ENCODE data around the gene MPP4. TPM values are rescaled to one million over a fixed set of nuclear protein-coding genes. Genes with fewer than 3 reads are reported as not detected.

The MPP4 gene
- total and polyA plus RNA-seq, 9 of the 15 experiments (the other 6 are each of a cell fraction or from before 2014, with no cell fraction given): 0.03 to 0.08 TPM; not detected in 7

- no peak for TF ChIP-seq SIN3B (IDR thresholded peaks at IDR 0.05; ENCODE audit: low read depth)
- TF ChIP-seq ZNF143 (CRISPR knock-in tag; IDR thresholded peaks at IDR 0.05): no peak
- TF ChIP-seq U2AF2 (optimal IDR thresholded peaks at IDR 0.05; ENCODE audit: low read depth, low read length): no peak
- no peak for TF ChIP-seq KLF16 (IDR thresholded peaks at IDR 0.05)
- TF ChIP-seq BCL6 (CRISPR knock-in tag; IDR thresholded peaks at IDR 0.05): no peak
- no peak for TF ChIP-seq RBM25 (IDR thresholded peaks at IDR 0.05; ENCODE audit: low read depth, low read length, severe bottlenecking)
- no peak for TF ChIP-seq ZBTB8A (IDR thresholded peaks at IDR 0.05; ENCODE audit: partially characterized antibody)
- no peak for TF ChIP-seq REST (IDR thresholded peaks at IDR 0.05; ENCODE audit: borderline replicate concordance)
- no peak for TF ChIP-seq REST (CRISPR knock-in tag; IDR thresholded peaks at IDR 0.05; ENCODE audit: low read depth)
- no peak for TF ChIP-seq ZNF586 (CRISPR knock-in tag; conservative IDR thresholded peaks at IDR 0.05)
- no peak for TF ChIP-seq MITF (IDR thresholded peaks at IDR 0.05)
- TF ChIP-seq TAF9B (IDR thresholded peaks at IDR 0.05; ENCODE audit: partially characterized antibody): no peak
- no peak for TF ChIP-seq RFX7 (CRISPR knock-in tag; IDR thresholded peaks at IDR 0.05)
These were observed 77.0 kb downstream of the MPP4 start (continued) for GRCh38 chr2:201621293-201621999.

All from K562 (cell line).